ENCODE measurements around the gene SASH1.
A peak's percentile ranks its signal among the peaks of the same experiment; 100 is the strongest.

The SASH1 gene

GRCh38 chr6:148432462-148433195, 90.0 kb downstream of the SASH1 start:
- DNase-seq (ENCODE audit: low read depth), result no peak

GRCh38 chr6:148435386-148435785, 92.7 kb downstream of the SASH1 start:
- no peak for DNase-seq (ENCODE audit: low read depth)

GRCh38 chr6:148436466-148436865, 93.8 kb downstream of the SASH1 start:
- no peak for DNase-seq (ENCODE audit: low read depth)

- peak; percentile 69 for DNase-seq (ENCODE audit: low read depth)
Observed at GRCh38 chr6:148438632-148439031, 96.0 kb downstream of the SASH1 start.

GRCh38 chr6:148440016-148440415, 97.4 kb downstream of the SASH1 start:
- DNase-seq (ENCODE audit: low read depth), result no peak

GRCh38 chr6:148440877-148441453, 98.3 kb downstream of the SASH1 start:
- DNase-seq (ENCODE audit: low read depth), result peak; percentile 92

- peak; percentile 52 for DNase-seq (ENCODE audit: low read depth)
Observed at GRCh38 chr6:148441454-148441911, 98.8 kb downstream of the SASH1 start.

- DNase-seq (ENCODE audit: low read depth), result no peak
Observed at GRCh38 chr6:148443798-148444560, 101.3 kb downstream of the SASH1 start.

GRCh38 chr6:148445116-148445515, 102.5 kb downstream of the SASH1 start:
- no peak for DNase-seq (ENCODE audit: low read depth)

GRCh38 chr6:148445620-148446019, 103.0 kb downstream of the SASH1 start:
- DNase-seq (ENCODE audit: low read depth), result no peak

GRCh38 chr6:148446681-148447080, 104.0 kb downstream of the SASH1 start:
- DNase-seq (ENCODE audit: low read depth), result no peak

- DNase-seq (ENCODE audit: low read depth), result no peak
Observed at GRCh38 chr6:148447521-148448230, 105.0 kb downstream of the SASH1 start.

- no peak for DNase-seq (ENCODE audit: low read depth)
Observed at GRCh38 chr6:148448369-148449012, 105.9 kb downstream of the SASH1 start.

GRCh38 chr6:148450866-148451265, 108.2 kb downstream of the SASH1 start:
- no peak for DNase-seq (ENCODE audit: low read depth)

- DNase-seq (ENCODE audit: low read depth), result no peak
Observed at GRCh38 chr6:148451690-148452089, 109.1 kb downstream of the SASH1 start.

- no peak for DNase-seq (ENCODE audit: low read depth)
Observed at GRCh38 chr6:148452876-148453275, 110.2 kb downstream of the SASH1 start.

GRCh38 chr6:148453906-148454305, 111.3 kb downstream of the SASH1 start:
- DNase-seq (ENCODE audit: low read depth), result no peak

- no peak for DNase-seq (ENCODE audit: low read depth)
Observed at GRCh38 chr6:148455225-148455624, 112.6 kb downstream of the SASH1 start.

GRCh38 chr6:148455674-148456558, 113.3 kb downstream of the SASH1 start:
- no peak for DNase-seq (ENCODE audit: low read depth)

- peak; percentile 40 for DNase-seq (ENCODE audit: low read depth)
Observed at GRCh38 chr6:148457137-148457842, 114.7 kb downstream of the SASH1 start.
